ENCODE results near the gene CHMP2A. TPM values are rescaled to one million over a fixed set of nuclear protein-coding genes. Genes with fewer than 3 reads are reported as not detected.

CHMP2A gene
- total and polyA plus RNA-seq, 2 experiments from 2014 or later: 92.2 to 145 TPM

DNA sequence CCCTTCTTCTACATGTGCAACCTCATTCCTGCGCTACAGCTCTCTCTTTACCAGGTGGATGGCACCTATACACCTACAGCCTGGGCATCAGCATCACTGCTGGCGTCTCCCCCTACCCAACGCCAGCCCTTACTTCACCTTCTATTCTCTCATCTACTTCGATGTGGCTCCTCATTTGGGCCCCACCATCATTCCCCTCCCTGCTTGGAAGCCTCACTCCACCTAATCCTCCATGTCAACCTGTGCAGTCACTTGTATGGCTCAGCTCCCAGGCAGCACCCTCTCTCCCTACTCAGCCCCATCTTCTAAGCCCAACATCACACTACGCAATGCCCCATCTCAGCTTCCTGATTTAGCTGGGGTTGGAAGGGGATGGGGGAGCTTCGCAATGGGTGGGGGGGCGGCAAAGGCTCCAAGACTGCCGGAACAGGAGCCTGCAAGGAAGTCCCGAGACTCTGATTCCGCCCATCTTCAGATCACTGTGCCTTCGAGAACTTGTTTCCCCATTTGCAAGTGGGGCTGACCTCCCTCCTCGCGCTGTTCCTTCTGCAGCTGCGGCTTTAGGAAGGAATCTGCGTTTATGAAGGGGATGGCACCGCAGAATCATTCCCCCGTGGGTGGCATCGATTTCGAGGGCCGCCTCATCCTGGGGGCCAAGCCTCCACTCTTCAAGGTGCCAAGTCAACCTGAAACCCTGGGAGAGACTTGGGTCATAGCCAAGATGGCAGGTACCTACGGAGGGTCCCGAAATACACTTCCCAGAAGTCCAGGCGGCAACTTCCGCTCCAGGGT, 17.3 kb upstream of the CHMP2A start:
- H2AFZ ChIP-seq: no peak overlapping the region

DNA sequence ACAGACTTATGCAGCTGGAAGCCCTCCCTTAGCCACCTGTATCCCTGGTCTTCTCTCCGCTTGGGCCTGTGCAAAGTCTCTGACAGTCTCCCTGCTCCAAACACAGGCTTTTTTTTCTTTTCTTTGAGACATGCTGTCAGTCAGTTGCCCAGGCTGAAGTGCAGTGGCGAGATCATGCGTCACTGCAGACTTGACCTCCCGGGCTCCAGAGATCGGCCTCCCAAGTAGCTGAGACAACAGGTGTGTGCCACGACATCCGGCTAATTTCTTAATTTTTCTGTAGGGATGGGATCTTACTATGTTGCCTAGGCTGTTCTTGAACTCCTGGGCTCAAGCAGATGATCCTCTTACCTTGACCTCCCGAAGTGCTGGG, 16.7 kb upstream of the CHMP2A start:
- H3K9me2 ChIP-seq (ENCODE audit: insufficient read depth): no peaks in the 10 kb centered on the region
- H2AFZ ChIP-seq: no peak overlapping the region
- H3K79me2 ChIP-seq (replicated peaks; ENCODE audit: insufficient read depth): no peaks in the 10 kb centered on the region
- TF ChIP-seq ZNF114 (CRISPR knock-in tag; IDR thresholded peaks at IDR 0.05): no peak
- TF ChIP-seq, protein P1, sequence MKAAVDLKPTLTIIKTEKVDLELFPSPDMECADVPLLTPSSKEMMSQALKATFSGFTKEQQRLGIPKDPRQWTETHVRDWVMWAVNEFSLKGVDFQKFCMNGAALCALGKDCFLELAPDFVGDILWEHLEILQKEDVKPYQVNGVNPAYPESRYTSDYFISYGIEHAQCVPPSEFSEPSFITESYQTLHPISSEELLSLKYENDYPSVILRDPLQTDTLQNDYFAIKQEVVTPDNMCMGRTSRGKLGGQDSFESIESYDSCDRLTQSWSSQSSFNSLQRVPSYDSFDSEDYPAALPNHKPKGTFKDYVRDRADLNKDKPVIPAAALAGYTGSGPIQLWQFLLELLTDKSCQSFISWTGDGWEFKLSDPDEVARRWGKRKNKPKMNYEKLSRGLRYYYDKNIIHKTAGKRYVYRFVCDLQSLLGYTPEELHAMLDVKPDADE (IDR thresholded peaks at IDR 0.05): no peak
- no peak for TF ChIP-seq ZNF462 (CRISPR knock-in tag; IDR thresholded peaks at IDR 0.05)
- no peaks in the 10 kb centered on the region for H4K20me1 ChIP-seq (replicated peaks; ENCODE audit: insufficient read depth)
- peaks cover 12% of the 10 kb centered on the region for H3K4me1 ChIP-seq (ENCODE audit: insufficient read depth)
- Mint-ChIP-seq H3K4me3 (peak overlapping the region; percentile 95; the same call in 2 of the 3 replicates), H3K27me3 (ENCODE audit: insufficient read depth, low read depth, poor library complexity) (peaks cover 17% of the 10 kb centered on the region), H3K4me1 (peaks cover 17% of the 10 kb centered on the region), H3K36me3 (ENCODE audit: low read depth) (peaks cover 17% of the 10 kb centered on the region), H3K9me3 (no peaks in the 10 kb centered on the region; the same call in 1 of the 3 replicates), H3K27ac (peak overlapping the region; percentile 100; the same call in 1 of the 2 replicates)
- no peak overlapping the region for H3K27ac ChIP-seq (ENCODE audit: low read depth)
- DNase-seq (ENCODE audit: low spot score) (no peak), ATAC-seq (no peak)
- H3F3A ChIP-seq (replicated peaks; ENCODE audit: low read depth): peaks cover 11% of the 10 kb centered on the region
- no peak overlapping the region for H3K4me3 ChIP-seq
- H3K27me3 ChIP-seq (ENCODE audit: insufficient read depth): no peaks in the 10 kb centered on the region
- no peak overlapping the region for H3K4me2 ChIP-seq
- H3K36me3 ChIP-seq (ENCODE audit: insufficient read depth): no peaks in the 10 kb centered on the region

More for the DNA sequence above, 17.3 kb upstream of the CHMP2A start:
- Mint-ChIP-seq H3K4me1 (peaks cover 17% of the 10 kb centered on the region), H3K36me3 (ENCODE audit: low read depth) (peaks cover 15% of the 10 kb centered on the region), H3K27ac (peak overlapping the region; percentile 100), H3K4me3 (peak overlapping the region; percentile 95), H3K9me3 (no peaks in the 10 kb centered on the region; the same call in 1 of the 3 replicates), H3K27me3 (ENCODE audit: insufficient read depth, low read depth, poor library complexity) (peaks cover 17% of the 10 kb centered on the region)
- 0 out of 2 replicates have a peak, but pooled peaks cover 3% of the 10 kb centered on the region for H4K20me1 ChIP-seq (replicated peaks; ENCODE audit: insufficient read depth)
- DNase-seq (ENCODE audit: low spot score) (no peak), ATAC-seq (no peak)
- TF ChIP-seq, protein P1 (IDR thresholded peaks at IDR 0.05): peak; percentile 46; the same call in 1 of the 2 replicates
- TF ChIP-seq EZH2phosphoT487 (IDR thresholded peaks at IDR 0.05; ENCODE audit: unreplicated experiment): no peak
- H3K4me2 ChIP-seq: peak overlapping the region; percentile 77
- H3K27me3 ChIP-seq (ENCODE audit: insufficient read depth): no peaks in the 10 kb centered on the region
- peaks cover 11% of the 10 kb centered on the region for H3F3A ChIP-seq (replicated peaks; ENCODE audit: low read depth)
- peaks cover 12% of the 10 kb centered on the region for H3K4me1 ChIP-seq (ENCODE audit: insufficient read depth)
- peak overlapping the region; percentile 63 for H3K4me3 ChIP-seq
- no peaks in the 10 kb centered on the region for H3K9me2 ChIP-seq (ENCODE audit: insufficient read depth)
- peaks cover 4% of the 10 kb centered on the region; the same call in 1 of the 2 replicates for H3K79me2 ChIP-seq (replicated peaks; ENCODE audit: insufficient read depth)
- H3K36me3 ChIP-seq (ENCODE audit: insufficient read depth): no peaks in the 10 kb centered on the region
- no peak overlapping the region for H3K27ac ChIP-seq (ENCODE audit: low read depth)

Measured in GM23338 (cell line).